Endothelial cell (in vitro differentiated cells): ENCODE data around the gene RBMS3. TPM values are rescaled to one million over a fixed set of nuclear protein-coding genes. Genes with fewer than 3 reads are reported as not detected.

Experiments
- DNase-seq: peaks from one replicate; pipeline ENCODE4 v3.0.0; 2021; ENCODE audit warnings: low spot score
- H3K27ac Mint-ChIP-seq: one replicate; pipeline ENCODE4 v1.8.0; 2021; ENCODE audit warnings: mixed read lengths, inconsistent platforms; ENCODE audit not compliant: unreplicated experiment
- H3K27me3 Mint-ChIP-seq: one replicate; pipeline ENCODE4 v1.8.0; 2021; ENCODE audit warnings: mild to moderate bottlenecking, moderate library complexity, mixed read lengths, inconsistent platforms; ENCODE audit not compliant: unreplicated experiment
- H3K36me3 Mint-ChIP-seq: one replicate; pipeline ENCODE4 v1.8.0; 2021; ENCODE audit warnings: mild to moderate bottlenecking, low read depth, mixed read lengths, inconsistent platforms; ENCODE audit not compliant: unreplicated experiment
- H3K4me1 Mint-ChIP-seq: one replicate; pipeline ENCODE4 v1.8.0; 2021; ENCODE audit warnings: mild to moderate bottlenecking, mixed read lengths, inconsistent platforms; ENCODE audit not compliant: unreplicated experiment
- H3K4me3 Mint-ChIP-seq: one replicate; pipeline ENCODE4 v1.8.0; 2021; ENCODE audit warnings: mild to moderate bottlenecking, mixed read lengths, inconsistent platforms; ENCODE audit not compliant: unreplicated experiment
- H3K9me3 Mint-ChIP-seq: one replicate; pipeline ENCODE4 v1.8.0; 2021; ENCODE audit warnings: mixed read lengths, inconsistent platforms; ENCODE audit not compliant: unreplicated experiment
- total RNA-seq: library from RNA; stranded (reverse); fragmentation: NEBNext Ultra II Directional; extraction: Animal tissue kit (Norgen Biotek cat#: 25700); gene quantifications from one replicate; pipeline ENCODE4 v1.2.1, GENCODE V29; 2021; ENCODE audit not compliant: unreplicated experiment
- TF ChIP-seq, protein P1 (sequence below): fragments of 200-600 bp; sonication (generic); IDR thresholded peaks from one replicate; pipeline ENCODE4 v1.5.0; 2021; ENCODE audit warnings: antibody characterized with exemption; ENCODE audit not compliant: unreplicated experiment

Gene RBMS3
- total RNA-seq, 1 donor from 2014 or later, result 30.9 TPM

DNA sequence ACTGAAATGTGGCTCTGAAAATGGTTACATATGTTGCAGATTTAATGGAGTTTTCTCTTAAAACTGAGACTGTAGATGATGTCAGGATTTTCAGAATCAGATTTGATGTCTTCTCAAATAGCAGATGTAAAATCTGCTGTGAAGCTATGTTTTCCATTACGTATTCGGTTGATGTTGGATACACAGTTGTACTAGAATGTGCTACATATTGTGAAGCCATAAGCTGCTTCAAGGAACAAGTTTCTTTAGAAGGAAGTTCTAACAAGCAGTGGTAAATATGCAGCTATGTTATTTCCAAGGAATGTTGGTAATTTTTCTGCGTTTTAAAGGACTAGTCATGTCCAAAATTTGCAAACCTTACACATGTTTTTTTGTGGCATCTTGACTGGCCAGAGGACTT, 197.7 kb downstream of the RBMS3 start:
- H3K27ac Mint-ChIP-seq, result no peak overlapping the region
- H3K4me3 Mint-ChIP-seq, result no peak overlapping the region
- DNase-seq, result no peak
- H3K9me3 Mint-ChIP-seq, result no peaks in the 10 kb centered on the region
- H3K36me3 Mint-ChIP-seq, result no peaks in the 10 kb centered on the region
- no peaks in the 10 kb centered on the region for H3K27me3 Mint-ChIP-seq
- TF ChIP-seq, protein P1, sequence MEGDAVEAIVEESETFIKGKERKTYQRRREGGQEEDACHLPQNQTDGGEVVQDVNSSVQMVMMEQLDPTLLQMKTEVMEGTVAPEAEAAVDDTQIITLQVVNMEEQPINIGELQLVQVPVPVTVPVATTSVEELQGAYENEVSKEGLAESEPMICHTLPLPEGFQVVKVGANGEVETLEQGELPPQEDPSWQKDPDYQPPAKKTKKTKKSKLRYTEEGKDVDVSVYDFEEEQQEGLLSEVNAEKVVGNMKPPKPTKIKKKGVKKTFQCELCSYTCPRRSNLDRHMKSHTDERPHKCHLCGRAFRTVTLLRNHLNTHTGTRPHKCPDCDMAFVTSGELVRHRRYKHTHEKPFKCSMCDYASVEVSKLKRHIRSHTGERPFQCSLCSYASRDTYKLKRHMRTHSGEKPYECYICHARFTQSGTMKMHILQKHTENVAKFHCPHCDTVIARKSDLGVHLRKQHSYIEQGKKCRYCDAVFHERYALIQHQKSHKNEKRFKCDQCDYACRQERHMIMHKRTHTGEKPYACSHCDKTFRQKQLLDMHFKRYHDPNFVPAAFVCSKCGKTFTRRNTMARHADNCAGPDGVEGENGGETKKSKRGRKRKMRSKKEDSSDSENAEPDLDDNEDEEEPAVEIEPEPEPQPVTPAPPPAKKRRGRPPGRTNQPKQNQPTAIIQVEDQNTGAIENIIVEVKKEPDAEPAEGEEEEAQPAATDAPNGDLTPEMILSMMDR, result no peak
- no peaks in the 10 kb centered on the region for H3K4me1 Mint-ChIP-seq

DNA sequence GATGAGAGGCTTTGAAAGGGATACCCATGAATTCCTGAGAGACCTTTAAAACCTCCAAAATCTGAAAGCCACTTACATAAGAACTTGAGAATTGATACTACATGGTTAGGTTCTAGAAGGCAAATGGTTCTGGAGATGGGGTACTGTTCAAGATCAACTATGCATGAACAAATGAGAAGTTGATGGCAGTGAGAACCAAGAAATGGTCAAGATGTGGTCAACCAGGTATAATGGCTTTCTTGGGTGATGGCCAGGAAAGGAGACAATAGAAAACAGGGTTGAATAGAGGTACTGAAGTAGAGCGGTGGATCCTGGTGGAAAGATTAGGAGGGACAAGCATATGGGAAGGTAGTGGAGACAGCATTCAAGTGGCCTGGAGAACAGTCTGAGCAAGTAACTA, 200.4 kb downstream of the RBMS3 start:
- Mint-ChIP-seq H3K27ac (no peak overlapping the region), H3K27me3 (no peaks in the 10 kb centered on the region), H3K4me1 (no peaks in the 10 kb centered on the region), H3K4me3 (no peak overlapping the region), H3K36me3 (no peaks in the 10 kb centered on the region), H3K9me3 (no peaks in the 10 kb centered on the region)
- no peak for DNase-seq
- TF ChIP-seq, protein P1, result no peak

DNA sequence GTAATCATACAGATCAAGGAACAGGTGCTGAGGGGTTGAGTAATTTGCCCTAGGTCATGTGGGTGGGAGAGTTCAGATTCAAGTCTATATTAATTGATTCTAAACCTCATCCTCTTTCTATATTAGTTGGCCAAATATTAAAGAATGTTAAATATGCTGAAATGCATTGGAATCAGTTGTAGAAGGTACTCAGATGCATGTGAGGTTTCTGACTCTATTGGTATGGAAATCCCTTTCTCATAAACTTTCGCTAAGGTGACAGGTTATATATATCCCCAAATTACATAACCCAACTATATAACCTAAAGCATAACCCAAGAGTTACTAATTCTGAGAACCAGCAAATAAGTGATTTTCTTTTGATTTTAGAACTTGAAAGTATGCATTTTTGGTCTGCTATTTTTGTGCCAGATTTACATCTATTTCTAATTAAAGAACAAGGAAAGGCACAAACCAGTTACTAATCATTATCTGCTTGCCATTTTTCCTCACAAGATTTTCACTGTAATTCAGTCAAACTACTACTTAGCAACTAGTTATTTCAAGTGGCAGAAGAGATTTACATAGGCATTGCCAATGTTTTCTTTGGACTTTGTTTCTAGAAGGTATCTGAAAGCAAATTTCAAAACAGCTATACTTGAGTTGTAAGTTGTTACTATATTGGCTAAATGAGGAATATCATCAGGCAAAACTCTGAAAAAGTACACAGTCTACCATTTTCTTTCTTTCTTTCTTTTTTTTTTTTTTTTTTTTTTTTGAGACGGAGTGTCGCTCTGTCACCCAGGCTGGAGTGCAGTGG, 201.3 kb downstream of the RBMS3 start:
- Mint-ChIP-seq H3K4me3 (no peak overlapping the region), H3K27ac (no peak overlapping the region), H3K9me3 (no peaks in the 10 kb centered on the region), H3K4me1 (no peaks in the 10 kb centered on the region), H3K27me3 (no peaks in the 10 kb centered on the region), H3K36me3 (no peaks in the 10 kb centered on the region)
- TF ChIP-seq, protein P1, result no peak
- no peak for DNase-seq

DNA sequence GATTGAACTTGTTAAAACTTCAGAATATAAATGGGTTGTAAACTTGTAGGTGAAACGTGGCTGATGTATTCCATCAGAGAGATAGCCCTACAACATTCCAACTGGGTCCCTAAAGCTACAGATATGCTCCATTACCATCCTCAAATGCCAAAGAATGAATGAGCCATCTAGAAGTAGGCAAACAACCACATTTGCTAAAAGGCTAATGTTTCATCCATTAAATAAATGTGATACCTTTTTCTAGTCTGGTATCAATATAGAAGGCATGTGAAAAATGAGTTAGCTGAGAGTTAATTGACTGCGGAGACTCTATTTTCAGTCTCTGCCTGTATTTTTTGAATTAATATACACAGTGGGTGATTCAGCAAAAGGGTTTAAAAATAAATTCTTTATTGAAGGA, 203.8 kb downstream of the RBMS3 start:
- Mint-ChIP-seq H3K27ac (no peak overlapping the region), H3K4me1 (no peaks in the 10 kb centered on the region), H3K27me3 (no peaks in the 10 kb centered on the region), H3K4me3 (no peak overlapping the region), H3K9me3 (no peaks in the 10 kb centered on the region), H3K36me3 (peaks cover 6% of the 10 kb centered on the region)
- no peak for DNase-seq
- TF ChIP-seq, protein P1, result no peak

DNA sequence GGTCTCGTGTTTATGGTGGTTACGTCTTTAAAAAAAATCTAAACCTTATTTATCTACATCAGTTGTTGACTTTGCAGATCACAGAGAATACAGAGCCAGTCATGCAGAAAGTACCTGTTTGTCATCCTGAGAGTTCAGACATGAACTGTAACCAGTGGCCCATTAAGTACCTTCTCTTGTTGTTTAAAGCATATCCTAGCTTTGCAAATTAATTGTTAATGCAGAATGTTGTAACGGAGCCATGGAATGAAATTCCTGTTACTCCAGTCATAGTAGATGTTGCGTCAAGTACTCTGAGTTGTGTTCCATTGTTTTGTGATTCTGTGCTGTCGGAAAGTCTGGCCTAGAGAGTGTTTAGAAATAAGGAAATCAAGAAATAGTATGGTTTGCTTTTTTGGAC, 205.2 kb downstream of the RBMS3 start:
- H3K36me3 Mint-ChIP-seq, result peaks cover 9% of the 10 kb centered on the region
- H3K27ac Mint-ChIP-seq, result no peak overlapping the region
- no peaks in the 10 kb centered on the region for H3K9me3 Mint-ChIP-seq
- TF ChIP-seq, protein P1, result no peak
- no peak for DNase-seq
- H3K4me3 Mint-ChIP-seq, result no peak overlapping the region
- no peaks in the 10 kb centered on the region for H3K4me1 Mint-ChIP-seq
- H3K27me3 Mint-ChIP-seq, result no peaks in the 10 kb centered on the region
